ENCODE data around the gene HOOK2. TPM values are rescaled to one million over a fixed set of nuclear protein-coding genes. Genes with fewer than 3 reads are reported as not detected.

Gene HOOK2
- total and polyA plus RNA-seq, 9 of the 15 experiments (the other 6 are each of a cell fraction or from before 2014, with no cell fraction given) = 1.3 to 17.2 (median 9.9) TPM

DNA sequence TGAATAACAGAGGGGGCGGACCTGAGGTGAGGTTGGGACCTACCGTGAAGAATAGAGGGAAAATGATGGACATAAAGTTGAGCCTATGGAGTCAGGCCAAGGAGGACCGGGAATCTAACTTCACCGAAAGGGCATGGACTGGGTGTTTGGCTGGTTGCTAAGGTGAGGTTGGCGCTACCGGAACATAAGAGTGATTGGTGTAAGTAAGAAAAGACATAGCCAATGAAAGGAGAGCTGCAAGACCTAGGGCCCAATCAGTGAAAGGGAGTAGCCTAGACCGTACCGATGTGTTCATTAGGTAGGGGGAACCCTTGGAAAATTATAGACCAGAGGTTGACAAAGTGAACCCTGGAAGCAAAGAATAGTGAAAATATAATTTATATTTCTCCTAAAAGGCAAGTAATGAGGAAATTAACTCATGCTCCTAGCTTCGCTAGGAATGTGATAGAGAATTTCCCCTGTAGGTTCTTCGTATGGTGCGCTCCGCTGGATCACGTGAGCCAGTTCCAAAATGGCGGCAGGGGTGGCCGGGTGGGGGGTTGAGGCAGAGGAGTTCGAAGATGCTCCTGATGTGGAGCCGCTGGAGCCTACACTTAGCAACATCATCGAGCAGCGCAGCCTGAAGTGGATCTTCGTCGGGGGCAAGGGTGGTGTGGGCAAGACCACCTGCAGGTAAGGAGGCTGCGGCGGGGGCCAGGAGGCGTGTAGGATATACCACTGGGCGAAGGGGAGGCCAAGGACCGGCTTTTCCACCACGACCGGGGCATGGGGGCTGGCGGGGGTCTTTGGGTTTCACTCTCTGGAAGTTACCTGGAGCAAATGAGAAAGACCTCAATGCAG lies 38.1 kb downstream of the HOOK2 start, which contains the start of gene GET3 (continued):
- TF ChIP-seq POLR2H (tag; IDR thresholded peaks at IDR 0.05; ENCODE audit: low read depth) = peak; percentile 58; the same call in 1 of the 2 replicates
- no peak for TF ChIP-seq ZNF778 (CRISPR knock-in tag; IDR thresholded peaks at IDR 0.05)
- peak; percentile 33 for TF ChIP-seq ETS2 (tag; IDR thresholded peaks at IDR 0.05; ENCODE audit: borderline replicate concordance, poor library complexity, severe bottlenecking)
- peak; percentile 74 for TF ChIP-seq POLR2B (IDR thresholded peaks at IDR 0.05; ENCODE audit: low read depth, partially characterized antibody)
- no peak for TF ChIP-seq ZNF561 (CRISPR knock-in tag; conservative IDR thresholded peaks at IDR 0.05)
- peak; percentile 85 for TF ChIP-seq SUPT5H (IDR thresholded peaks at IDR 0.05)
- peak; percentile 95 for TF ChIP-seq RBM25 (IDR thresholded peaks at IDR 0.05; ENCODE audit: low read depth, low read length, severe bottlenecking)
- TF ChIP-seq CBX2 (IDR thresholded peaks at IDR 0.05; ENCODE audit: insufficient read depth, low read length, poor library complexity, severe bottlenecking) = no peak
- peak; percentile 39; the same call in 1 of the 2 replicates for TF ChIP-seq ZNF436 (CRISPR knock-in tag; IDR thresholded peaks at IDR 0.05)
- TF ChIP-seq, protein P1, sequence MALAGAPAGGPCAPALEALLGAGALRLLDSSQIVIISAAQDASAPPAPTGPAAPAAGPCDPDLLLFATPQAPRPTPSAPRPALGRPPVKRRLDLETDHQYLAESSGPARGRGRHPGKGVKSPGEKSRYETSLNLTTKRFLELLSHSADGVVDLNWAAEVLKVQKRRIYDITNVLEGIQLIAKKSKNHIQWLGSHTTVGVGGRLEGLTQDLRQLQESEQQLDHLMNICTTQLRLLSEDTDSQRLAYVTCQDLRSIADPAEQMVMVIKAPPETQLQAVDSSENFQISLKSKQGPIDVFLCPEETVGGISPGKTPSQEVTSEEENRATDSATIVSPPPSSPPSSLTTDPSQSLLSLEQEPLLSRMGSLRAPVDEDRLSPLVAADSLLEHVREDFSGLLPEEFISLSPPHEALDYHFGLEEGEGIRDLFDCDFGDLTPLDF (CRISPR knock-in tag; IDR thresholded peaks at IDR 0.05) = 0 out of 2 replicates have a peak, but pooled peaks have one; percentile 64
- peak; percentile 26; the same call in 1 of the 2 replicates for TF ChIP-seq DPF2 (IDR thresholded peaks at IDR 0.05)
- TF ChIP-seq NELFE (IDR thresholded peaks at IDR 0.05; ENCODE audit: insufficient read depth, insufficient read length) = no peak
- TF ChIP-seq ASH1L (IDR thresholded peaks at IDR 0.05; ENCODE audit: borderline replicate concordance, low read depth, partially characterized antibody) = peak; percentile 94
- peak; percentile 90 to 99 (median 98) for TF ChIP-seq YY1 (IDR thresholded peaks at IDR 0.05; ENCODE audit: borderline replicate concordance in 1 of 3, control insufficient read depth in 1 of 3, extremely low read depth in 1 of 3, insufficient read depth in 3 of 3, insufficient read length in 1 of 3, insufficient replicate concordance in 2 of 3, low read depth in 1 of 3, low read length in 2 of 3)
- TF ChIP-seq STAT5B (CRISPR knock-in tag; IDR thresholded peaks at IDR 0.05) = no peak
- TF ChIP-seq GTF2A2 (tag; IDR thresholded peaks at IDR 0.05) = no peak
- TF ChIP-seq, protein P2, sequence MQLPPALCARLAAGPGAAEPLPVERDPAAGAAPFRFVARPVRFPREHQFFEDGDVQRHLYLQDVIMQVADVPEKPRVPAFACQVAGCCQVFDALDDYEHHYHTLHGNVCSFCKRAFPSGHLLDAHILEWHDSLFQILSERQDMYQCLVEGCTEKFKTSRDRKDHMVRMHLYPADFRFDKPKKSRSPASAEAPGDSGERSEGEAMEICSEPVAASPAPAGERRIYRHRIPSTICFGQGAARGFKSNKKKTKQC (CRISPR knock-in tag; IDR thresholded peaks at IDR 0.05) = peak; percentile 49; the same call in 1 of the 2 replicates
- TF ChIP-seq, protein P3, sequence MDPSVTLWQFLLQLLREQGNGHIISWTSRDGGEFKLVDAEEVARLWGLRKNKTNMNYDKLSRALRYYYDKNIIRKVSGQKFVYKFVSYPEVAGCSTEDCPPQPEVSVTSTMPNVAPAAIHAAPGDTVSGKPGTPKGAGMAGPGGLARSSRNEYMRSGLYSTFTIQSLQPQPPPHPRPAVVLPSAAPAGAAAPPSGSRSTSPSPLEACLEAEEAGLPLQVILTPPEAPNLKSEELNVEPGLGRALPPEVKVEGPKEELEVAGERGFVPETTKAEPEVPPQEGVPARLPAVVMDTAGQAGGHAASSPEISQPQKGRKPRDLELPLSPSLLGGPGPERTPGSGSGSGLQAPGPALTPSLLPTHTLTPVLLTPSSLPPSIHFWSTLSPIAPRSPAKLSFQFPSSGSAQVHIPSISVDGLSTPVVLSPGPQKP (CRISPR knock-in tag; IDR thresholded peaks at IDR 0.05) = no peak
- peak; percentile 87 for TF ChIP-seq BMI1 (IDR thresholded peaks at IDR 0.05; ENCODE audit: low read length)
- TF ChIP-seq RBBP5 (IDR thresholded peaks at IDR 0.05; ENCODE audit: borderline replicate concordance, insufficient read depth, low read length, poor library complexity, severe bottlenecking) = peak; percentile 72
